ENCODE results near the gene LCN15. TPM values are rescaled to one million over a fixed set of nuclear protein-coding genes. Genes with fewer than 3 reads are reported as not detected.
A peak's percentile ranks its signal among the peaks of the same experiment; 100 is the strongest.

The LCN15 gene
- total and polyA plus RNA-seq, 10 of the 15 experiments (the other 5 are each of a cell fraction or from before 2014, with no cell fraction given) = 0.37 to 0.50 TPM; not detected in 8

DNA sequence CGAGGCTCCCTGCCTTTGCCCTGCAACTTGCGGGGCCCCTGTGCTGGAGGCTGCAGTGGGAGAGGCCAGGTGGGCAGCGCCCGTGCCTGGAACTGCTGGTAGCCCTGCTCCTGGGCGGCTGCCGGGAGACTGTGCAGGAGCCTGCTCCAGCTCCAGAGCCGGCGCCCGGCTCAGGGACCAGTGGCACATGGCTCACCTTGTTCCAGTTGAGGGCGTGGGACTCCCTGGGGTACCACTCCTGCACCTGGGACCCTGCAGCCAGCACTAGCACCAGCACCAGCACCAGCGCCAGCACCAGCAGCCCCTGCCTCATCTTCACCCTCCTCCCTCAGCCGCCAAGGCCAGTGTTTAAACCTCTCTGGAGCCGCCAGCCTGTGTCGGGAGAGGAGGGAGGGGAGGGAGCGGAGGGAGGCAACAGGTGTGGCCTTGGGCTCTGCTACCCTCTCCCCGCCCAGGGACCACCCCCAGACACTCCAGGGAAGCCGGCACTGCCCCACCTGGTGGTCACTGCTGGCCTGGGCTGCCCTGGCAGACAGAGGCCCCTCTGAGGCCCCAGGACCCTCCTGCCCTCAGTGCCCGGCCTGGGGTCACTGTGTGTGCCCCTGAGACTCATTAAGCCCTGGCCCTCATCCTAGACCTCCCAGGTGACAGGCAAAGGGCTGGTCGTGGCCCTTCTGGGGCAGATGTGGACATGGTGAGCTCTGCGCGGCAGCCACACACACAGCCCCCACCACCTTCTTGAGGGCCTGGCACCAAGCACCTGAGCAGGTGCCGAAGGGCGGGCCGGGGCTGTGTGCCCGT is 21.5 kb downstream of the LCN15 start, which contains the start of gene LCN10:
Gene LCN10 (minus strand): TSS at position 350 of the 801 bp plus-strand sequence. CDS start 37 bp downstream, at position 313.
- peak within 1 kb of the TSS; percentile 33; the same call in 1 of the 2 replicates for H3K4me3 ChIP-seq
- POLR2A ChIA-PET = interaction anchor here (0.6 to 2.3 kb wide), 2 partner anchors 14 to 68 kb away, joined by 3 to 15 read pairs; no protein-coding TSS in a partner anchor

More for the DNA sequence above, 21.5 kb downstream of the LCN15 start, which contains the start of gene LCN10:
- FAIRE-seq (no peak), ATAC-seq (peak; percentile 51), DNase-seq (ENCODE audit: low read depth, low spot score) (no peak)
- Histone ChIP-seq H3K27me3 (replicated peaks in 1 of 2; ENCODE audit: control insufficient read depth in 2 of 2, insufficient read depth in 2 of 2, low read length in 1 of 2) (peaks cover 0 to 8% of the 10 kb centered on the region in 2 experiments; a peak in 3 of 4 replicates), H3K9ac (ENCODE audit: control insufficient read depth, insufficient read depth, low read length) (no peak within 1 kb of the TSS), H3K4me1 (ENCODE audit: control insufficient read depth, insufficient read depth, low read length) (peaks cover 15% of the 10 kb centered on the region), H3K79me2 (ENCODE audit: control insufficient read depth, insufficient read depth, low read length) (no peaks in the 10 kb centered on the region), H3K27ac (ENCODE audit: control insufficient read depth, insufficient read depth) (no peak within 1 kb of the TSS), H3K4me2 (ENCODE audit: control insufficient read depth, insufficient read depth) (peak within 1 kb of the TSS; percentile 79), H2AFZ (ENCODE audit: control insufficient read depth, low read depth, low read length) (peak within 1 kb of the TSS; percentile 44; the same call in 1 of the 2 replicates), H3K9me3 (replicated peaks; ENCODE audit: control insufficient read depth, insufficient read depth, low read length) (no peaks in the 10 kb centered on the region), H3K36me3 (ENCODE audit: control insufficient read depth in 2 of 2, insufficient read depth in 2 of 2, low read length in 1 of 2) (no peaks in the 10 kb centered on the region), H4K20me1 (ENCODE audit: control insufficient read depth, insufficient read depth) (no peaks in the 10 kb centered on the region)
- BruUV-seq (replicated peaks) = no TSS peak
- TF ChIP-seq, protein P1, sequence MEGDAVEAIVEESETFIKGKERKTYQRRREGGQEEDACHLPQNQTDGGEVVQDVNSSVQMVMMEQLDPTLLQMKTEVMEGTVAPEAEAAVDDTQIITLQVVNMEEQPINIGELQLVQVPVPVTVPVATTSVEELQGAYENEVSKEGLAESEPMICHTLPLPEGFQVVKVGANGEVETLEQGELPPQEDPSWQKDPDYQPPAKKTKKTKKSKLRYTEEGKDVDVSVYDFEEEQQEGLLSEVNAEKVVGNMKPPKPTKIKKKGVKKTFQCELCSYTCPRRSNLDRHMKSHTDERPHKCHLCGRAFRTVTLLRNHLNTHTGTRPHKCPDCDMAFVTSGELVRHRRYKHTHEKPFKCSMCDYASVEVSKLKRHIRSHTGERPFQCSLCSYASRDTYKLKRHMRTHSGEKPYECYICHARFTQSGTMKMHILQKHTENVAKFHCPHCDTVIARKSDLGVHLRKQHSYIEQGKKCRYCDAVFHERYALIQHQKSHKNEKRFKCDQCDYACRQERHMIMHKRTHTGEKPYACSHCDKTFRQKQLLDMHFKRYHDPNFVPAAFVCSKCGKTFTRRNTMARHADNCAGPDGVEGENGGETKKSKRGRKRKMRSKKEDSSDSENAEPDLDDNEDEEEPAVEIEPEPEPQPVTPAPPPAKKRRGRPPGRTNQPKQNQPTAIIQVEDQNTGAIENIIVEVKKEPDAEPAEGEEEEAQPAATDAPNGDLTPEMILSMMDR (IDR thresholded peaks at IDR 0.05 in 2 of 3, conservative IDR thresholded peaks at IDR 0.05 in 1 of 3; ENCODE audit: control insufficient read depth in 2 of 3, extremely low read depth in 1 of 3, insufficient read depth in 1 of 3, low read depth in 3 of 3, low read length in 3 of 3) = peak in 1 of 3 experiments; percentile 21; a peak in 1 of 6 replicates
- TF ChIP-seq KAT2A (conservative IDR thresholded peaks at IDR 0.05; ENCODE audit: control insufficient read depth, low read depth, low read length) = no peak
- 0 out of 4 replicates have a peak, but pooled peaks of 1 of the 2 experiments have one; percentile 7 for TF ChIP-seq BHLHE40 (IDR thresholded peaks at IDR 0.05; ENCODE audit: borderline replicate concordance in 1 of 2, low read depth in 2 of 2, low read length in 1 of 2)
- RAD21 ChIA-PET (ENCODE audit: unreplicated experiment) = interaction anchor here (0.5 to 1.2 kb wide), 3 partner anchors 13 to 28 kb away, joined by 3 to 4 read pairs (median 3); no protein-coding TSS in a partner anchor
- WGBS (ENCODE audit: insufficient coverage, insufficient replicate concordance, low lambda C conversion rate, missing lambda C conversion rate) = 10% methylated on average over 23 of the region's 25 CpGs
- in situ Hi-C loops (cut with MboI) = no loop called here
- CTCF ChIA-PET = interaction anchor here (0.6 to 1.8 kb wide), 4 partner anchors 13 to 325 kb away, joined by 3 to 7 read pairs (median 4); partner anchors contain the start of gene LCN8
- intact Hi-C loops (cut with micrococcal nuclease; ENCODE audit: unreplicated experiment) = no loop called here
- SMC1A ChIA-PET (ENCODE audit: uncharacterized antibody, unreplicated experiment) = interaction anchor here (1.0 to 2.2 kb wide), 2 partner anchors 16 to 42 kb away, joined by 3 to 7 read pairs; no protein-coding TSS in a partner anchor
